Central memory CD8-positive, alpha-beta T cell (primary cell): ENCODE results near the gene PM20D1.
A peak's percentile ranks its signal among the peaks of the same experiment; 100 is the strongest.
"Not testable (repeated sequence)": the region's sequence is repeated elsewhere in the genome, so short reads cannot be mapped to it uniquely, and the experiment has no call there.

Experiments used
- ATAC-seq: fragments of 150-1000 bp; cut with Tn5 transposase; replicated peaks from 2 replicates; pipeline ENCODE4 v1.10.0; 2022; ENCODE audit warnings: mild to moderate bottlenecking, moderate FRiP score, moderate number of reproducible peaks; ENCODE audit not compliant: poor library complexity, severe bottlenecking; ENCODE audit errors: extremely low read depth
- DNase-seq, 2 donors: peaks; one replicate each; pipeline ENCODE4 v3.0.0; 2021; ENCODE audit warnings: low spot score in 2 of 2
- H3K27ac Mint-ChIP-seq: one replicate; pipeline ENCODE4 v1.8.0; 2022; ENCODE audit warnings: low read depth, mild to moderate bottlenecking, moderate library complexity, mixed read lengths
- H3K27me3 Mint-ChIP-seq: one replicate; pipeline ENCODE4 v1.8.0; 2022; ENCODE audit warnings: mixed read lengths
- H3K36me3 Mint-ChIP-seq: one replicate; pipeline ENCODE4 v1.8.0; 2022; ENCODE audit warnings: mild to moderate bottlenecking, moderate library complexity, mixed read lengths; ENCODE audit not compliant: insufficient read depth
- H3K4me1 Mint-ChIP-seq: one replicate; pipeline ENCODE4 v1.8.0; 2022; ENCODE audit warnings: mixed read lengths
- H3K4me3 Mint-ChIP-seq: one replicate; pipeline ENCODE4 v1.8.0; 2022; ENCODE audit warnings: mild to moderate bottlenecking, moderate library complexity, mixed read lengths
- H3K9me3 Mint-ChIP-seq: one replicate; pipeline ENCODE4 v1.8.0; 2022; ENCODE audit warnings: mixed read lengths

The PM20D1 gene

GRCh38 chr1:205870236-205870635 is 20.3 kb upstream of the PM20D1 start:
- Mint-ChIP-seq H3K36me3 (no peaks in the 10 kb centered on the region), H3K27ac (no peak overlapping the region), H3K4me1 (no peaks in the 10 kb centered on the region), H3K9me3 (no peaks in the 10 kb centered on the region), H3K27me3 (peaks cover 15% of the 10 kb centered on the region), H3K4me3 (no peak overlapping the region)
- DNase-seq (no peak), ATAC-seq (no peak)

DNA sequence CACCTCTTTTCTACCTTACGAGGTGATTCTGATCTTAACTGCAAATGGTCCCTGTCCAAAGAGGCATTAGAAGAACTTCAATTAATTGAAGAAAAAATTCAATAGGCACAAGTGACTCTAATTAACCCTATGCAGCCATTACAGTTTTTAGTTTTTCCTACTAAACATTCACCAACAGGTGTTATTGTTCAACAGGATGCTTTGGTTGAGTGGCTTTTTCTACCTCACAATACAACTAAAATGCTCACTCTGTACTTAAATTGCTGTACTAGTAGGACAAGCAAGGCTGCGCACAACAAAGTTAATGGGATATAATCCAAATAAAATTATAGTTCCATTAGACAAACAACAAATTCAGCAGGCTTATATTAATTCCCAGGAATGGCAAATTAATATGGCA is 11.6 kb upstream of the PM20D1 start:
- no peak overlapping the region for H3K27ac Mint-ChIP-seq
- no peak for DNase-seq
- H3K9me3 Mint-ChIP-seq, result peaks cover 7% of the 10 kb centered on the region
- H3K36me3 Mint-ChIP-seq, result no peaks in the 10 kb centered on the region
- no peak for ATAC-seq
- peaks cover 13% of the 10 kb centered on the region for H3K4me1 Mint-ChIP-seq
- H3K27me3 Mint-ChIP-seq, result peaks cover 23% of the 10 kb centered on the region
- H3K4me3 Mint-ChIP-seq, result no peak overlapping the region

- Mint-ChIP-seq H3K36me3 (no peaks in the 10 kb centered on the region), H3K4me3 (no peak overlapping the region), H3K27me3 (no peaks in the 10 kb centered on the region), H3K9me3 (peaks cover 8% of the 10 kb centered on the region), H3K27ac (peak overlapping the region; percentile 8), H3K4me1 (peaks cover 13% of the 10 kb centered on the region)
- ATAC-seq (no peak), DNase-seq (no peak)
Observed at GRCh38 chr1:205858141-205858961, 8.4 kb upstream of the PM20D1 start.

GRCh38 chr1:205857501-205857900 is 7.6 kb upstream of the PM20D1 start:
- not testable (repeated sequence) for H3K36me3 Mint-ChIP-seq, H3K27ac Mint-ChIP-seq, H3K9me3 Mint-ChIP-seq, H3K27me3 Mint-ChIP-seq, DNase-seq, ATAC-seq, H3K4me3 Mint-ChIP-seq
- peaks cover 13% of the 10 kb centered on the region for H3K4me1 Mint-ChIP-seq

GRCh38 chr1:205856433-205856832 is 6.5 kb upstream of the PM20D1 start:
- H3K4me1 Mint-ChIP-seq, result peaks cover 13% of the 10 kb centered on the region
- DNase-seq (no peak), ATAC-seq (no peak)
- H3K9me3 Mint-ChIP-seq, result peaks cover 8% of the 10 kb centered on the region
- H3K27me3 Mint-ChIP-seq, result no peaks in the 10 kb centered on the region
- H3K36me3 Mint-ChIP-seq, result no peaks in the 10 kb centered on the region
- H3K27ac Mint-ChIP-seq, result no peak overlapping the region
- H3K4me3 Mint-ChIP-seq, result no peak overlapping the region

DNA sequence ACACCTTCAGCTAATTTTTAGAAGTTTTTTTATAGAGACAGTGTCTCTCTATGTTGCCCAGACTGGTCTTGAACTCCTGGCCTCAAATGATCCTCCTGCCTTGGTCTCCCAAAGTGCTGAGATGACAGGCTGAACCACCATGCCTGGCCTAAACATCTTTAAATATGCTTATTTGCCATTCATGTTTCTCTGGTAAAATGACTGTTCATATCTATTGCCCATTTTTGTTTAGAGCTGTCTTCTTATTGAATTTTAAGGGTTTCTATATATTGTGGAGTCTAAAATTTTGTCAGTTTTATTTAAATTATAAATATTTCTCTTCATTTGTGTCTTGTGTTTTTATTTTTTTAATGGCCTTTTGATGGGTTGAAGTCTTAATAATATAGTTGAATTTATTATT is 3.0 kb upstream of the PM20D1 start:
- DNase-seq (no peak), ATAC-seq (no peak)
- no peaks in the 10 kb centered on the region for H3K27me3 Mint-ChIP-seq
- peaks cover 4% of the 10 kb centered on the region for H3K36me3 Mint-ChIP-seq
- H3K4me3 Mint-ChIP-seq, result no peak overlapping the region
- no peak overlapping the region for H3K27ac Mint-ChIP-seq
- peaks cover 18% of the 10 kb centered on the region for H3K4me1 Mint-ChIP-seq
- peaks cover 8% of the 10 kb centered on the region for H3K9me3 Mint-ChIP-seq

- Mint-ChIP-seq H3K27me3 (no peaks in the 10 kb centered on the region), H3K4me1 (peaks cover 14% of the 10 kb centered on the region), H3K4me3 (no peak overlapping the region), H3K27ac (no peak overlapping the region), H3K36me3 (peaks cover 4% of the 10 kb centered on the region), H3K9me3 (peaks cover 6% of the 10 kb centered on the region)
- no peak for DNase-seq
- ATAC-seq, result no peak
Observed at GRCh38 chr1:205851993-205852392, 2.1 kb upstream of the PM20D1 start.

GRCh38 chr1:205843036-205843859 is 6.7 kb downstream of the PM20D1 start:
- Mint-ChIP-seq H3K4me3 (no peak overlapping the region), H3K36me3 (peaks cover 1% of the 10 kb centered on the region), H3K4me1 (no peaks in the 10 kb centered on the region), H3K9me3 (no peaks in the 10 kb centered on the region), H3K27me3 (no peaks in the 10 kb centered on the region), H3K27ac (no peak overlapping the region)
- ATAC-seq (no peak), DNase-seq (no peak)

DNA sequence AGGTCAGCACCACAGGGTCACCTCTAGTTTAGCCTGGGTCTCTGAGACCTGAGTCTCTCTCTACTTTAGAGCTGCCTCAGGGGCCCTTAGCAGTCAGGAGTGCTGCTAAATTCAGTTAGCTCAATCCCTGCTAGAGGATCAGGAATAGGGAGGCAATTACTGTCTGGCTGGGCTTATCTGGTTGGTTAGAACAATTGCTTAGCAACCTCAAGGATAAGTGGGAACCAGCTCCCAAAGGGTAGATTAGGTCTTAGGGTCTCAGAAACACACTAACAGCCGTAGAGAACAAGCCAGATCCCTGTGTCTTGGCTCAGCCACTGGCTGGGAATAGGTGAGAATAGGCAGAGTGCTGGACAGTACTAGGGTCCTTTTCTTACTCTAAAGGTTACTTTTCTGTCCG is 7.7 kb downstream of the PM20D1 start:
- Mint-ChIP-seq H3K36me3 (peaks cover 1% of the 10 kb centered on the region), H3K27ac (no peak overlapping the region), H3K4me1 (no peaks in the 10 kb centered on the region), H3K9me3 (no peaks in the 10 kb centered on the region), H3K4me3 (no peak overlapping the region), H3K27me3 (no peaks in the 10 kb centered on the region)
- ATAC-seq, result no peak
- no peak for DNase-seq

DNA sequence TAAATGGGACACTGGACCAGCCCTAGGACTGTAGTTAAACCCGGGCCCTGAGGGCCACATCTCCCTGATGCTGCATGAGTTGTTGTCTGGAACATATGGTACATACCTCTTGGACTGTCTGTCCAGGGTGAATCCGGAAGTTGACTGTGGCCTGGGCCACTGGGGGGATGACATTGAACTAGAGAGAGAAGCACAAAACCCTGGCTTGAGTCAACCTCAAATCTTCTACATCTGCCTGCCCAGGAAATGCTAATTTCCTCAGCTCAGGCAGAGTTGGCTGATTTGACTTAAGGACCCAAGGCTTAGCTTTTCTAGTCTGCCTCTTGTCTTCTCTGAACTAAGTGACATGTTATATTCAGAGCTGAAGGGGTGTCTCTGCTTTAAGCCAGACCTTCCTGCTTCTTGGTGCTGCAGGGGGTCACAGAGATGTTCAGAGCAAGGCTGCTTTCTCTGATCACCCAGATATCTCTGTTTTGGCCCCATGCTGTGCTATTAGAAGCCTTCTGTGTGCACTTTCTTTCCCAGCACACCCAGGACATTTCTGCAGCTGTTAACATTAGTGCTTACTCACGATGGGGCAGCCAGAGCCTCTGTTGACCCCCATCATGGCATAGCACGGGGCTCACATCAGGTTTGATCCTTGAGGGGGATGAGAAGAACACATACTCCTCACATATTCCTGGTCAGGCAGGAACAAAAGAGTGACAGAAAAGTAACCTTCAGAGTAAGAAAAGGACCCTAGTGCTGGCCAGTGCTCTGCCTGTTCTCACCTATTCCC is 9.6 kb downstream of the PM20D1 start:
- Mint-ChIP-seq H3K4me1 (no peaks in the 10 kb centered on the region), H3K36me3 (no peaks in the 10 kb centered on the region), H3K27me3 (no peaks in the 10 kb centered on the region), H3K4me3 (no peak overlapping the region), H3K27ac (no peak overlapping the region), H3K9me3 (no peaks in the 10 kb centered on the region)
- ATAC-seq (no peak), DNase-seq (no peak)

DNA sequence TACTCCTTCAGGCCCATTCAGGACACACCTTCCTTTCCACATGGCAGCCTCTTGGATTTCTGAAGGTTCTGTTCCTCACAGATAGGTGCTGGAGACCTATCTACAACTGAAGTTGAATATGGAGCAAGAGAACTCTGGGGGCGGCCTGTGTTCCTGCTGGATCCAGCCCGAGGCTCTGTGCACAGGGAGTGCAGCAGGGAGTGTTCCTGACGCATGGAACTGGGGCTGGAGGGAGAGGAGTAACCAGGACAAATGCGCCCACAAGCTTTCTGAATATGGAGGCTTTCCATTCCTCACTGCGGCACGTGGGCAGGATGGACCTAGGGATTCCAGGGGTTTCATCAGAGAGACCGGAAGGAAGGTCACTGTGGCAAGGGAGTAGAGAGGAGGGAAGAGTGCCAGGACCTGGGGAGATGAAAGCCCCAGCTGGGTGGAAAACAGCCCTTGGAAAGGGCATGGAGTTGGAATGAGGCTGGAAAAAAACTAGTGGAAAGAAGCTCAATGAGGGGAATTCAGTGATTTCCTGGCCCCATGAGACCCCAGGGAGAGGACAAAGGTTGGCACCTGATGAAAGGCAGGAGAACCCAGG is 12.5 kb downstream of the PM20D1 start:
- ATAC-seq (no peak), DNase-seq (no peak)
- no peaks in the 10 kb centered on the region for H3K9me3 Mint-ChIP-seq
- no peak overlapping the region for H3K27ac Mint-ChIP-seq
- no peak overlapping the region for H3K4me3 Mint-ChIP-seq
- no peaks in the 10 kb centered on the region for H3K27me3 Mint-ChIP-seq
- H3K36me3 Mint-ChIP-seq, result no peaks in the 10 kb centered on the region
- no peaks in the 10 kb centered on the region for H3K4me1 Mint-ChIP-seq

GRCh38 chr1:205834751-205835150 is 15.2 kb downstream of the PM20D1 start:
- DNase-seq (no peak), ATAC-seq (no peak)
- Mint-ChIP-seq H3K27me3 (no peaks in the 10 kb centered on the region), H3K27ac (no peak overlapping the region), H3K4me3 (no peak overlapping the region), H3K36me3 (no peaks in the 10 kb centered on the region), H3K9me3 (no peaks in the 10 kb centered on the region), H3K4me1 (no peaks in the 10 kb centered on the region)
